Cardiac atrium fibroblast (primary cell): Measurements from ENCODE around the gene C2CD4A. TPM values are rescaled to one million over a fixed set of nuclear protein-coding genes. Genes with fewer than 3 reads are reported as not detected.

ENCODE experiments used
- total RNA-seq: library from RNA; depleted of rRNA; stranded (reverse); fragments of >200 nt; gene quantifications from 2 replicates; pipeline ENCODE4 v1.2.3, GENCODE V29; 2015

Gene C2CD4A
- 0.72 and 7.9 TPM in 2 replicates for total RNA-seq

GRCh38 chr15:62066663-62067447 lies at the start of gene C2CD4A:
TSS of gene C2CD4A (plus strand) at chr15:62066977. CDS start at chr15:62067614, 637 bp downstream.

GRCh38 chr15:62060113-62060895 lies 6.5 kb upstream of the C2CD4A start, which contains the start of gene VPS13C:
TSS of gene VPS13C (minus strand) at chr15:62060447. CDS start at chr15:62060374, 73 bp downstream.

Other genes with a start within 250 kb of the C2CD4A start
- gene VPS13C, start 6.5 kb upstream of the C2CD4A start, total RNA-seq, result 22.7 and 42.0 TPM in 2 replicates
- gene C2CD4B, start 98.3 kb downstream of the C2CD4A start, total RNA-seq, result 1.1 and 3.4 TPM in 2 replicates